H1 (cell line): ENCODE data around the gene SH3BP5. TPM values are rescaled to one million over a fixed set of nuclear protein-coding genes. Genes with fewer than 3 reads are reported as not detected.

Experiments used
- CTCF ChIA-PET: fragments of 300-600 bp; sonication (Branson Sonifier 250); formaldehyde crosslinking; loops from one replicate; lab custom pipeline; 2021; ENCODE audit not compliant: partially characterized antibody; lab: Charles Lee
- POLR2A ChIA-PET: fragments of 300-600 bp; sonication (Branson Sonifier 250); formaldehyde crosslinking; loops from one replicate; lab custom pipeline; 2021; ENCODE audit warnings: inconsistent platforms; ENCODE audit not compliant: partially characterized antibody; lab: Charles Lee
- DNase-seq, 2 experiments: peaks; one replicate each; pipeline versions ENCODE4 v3.0.0 to v3.0.0-alpha.2; 2010 to 2022; ENCODE audit warnings: low spot score in 2 of 2, low read depth in 1 of 2, mixed read lengths in 1 of 2
- FAIRE-seq: peaks from 2 replicates; lab custom pipeline; 2011; peaks lifted over from hg19 to GRCh38; lab: Jason Lieb, UNC
- H2AFZ ChIP-seq: 2 replicates; pipeline ENCODE4 v1.8.1; 2012; ENCODE audit warnings: low read length, inconsistent platforms
- H2AK5ac ChIP-seq: 2 replicates; pipeline ENCODE4 v1.6.1; 2013; ENCODE audit warnings: low read depth, low read length
- H2BK120ac ChIP-seq: replicated peaks from 2 replicates; pipeline ENCODE3; 2013; ENCODE audit warnings: low read depth, low read length, inconsistent platforms
- H2BK12ac ChIP-seq: 2 replicates; pipeline ENCODE4 v1.6.1; 2013; ENCODE audit warnings: low read depth, low read length
- H2BK15ac ChIP-seq: 2 replicates; pipeline ENCODE4 v1.6.1; 2013; ENCODE audit warnings: low read length
- H2BK20ac ChIP-seq: 2 replicates; pipeline ENCODE4 v1.6.1; 2013; ENCODE audit warnings: low read length
- H2BK5ac ChIP-seq: 2 replicates; pipeline ENCODE4 v1.6.1; 2013; ENCODE audit warnings: low read depth, low read length
- H3K14ac ChIP-seq: 2 replicates; pipeline ENCODE4 v1.6.1; 2013; ENCODE audit warnings: inconsistent platforms; ENCODE audit not compliant: insufficient read length
- H3K18ac ChIP-seq: 2 replicates; pipeline ENCODE4 v1.6.1; 2013; ENCODE audit warnings: low read length; ENCODE audit errors: extremely low read depth
- H3K23ac ChIP-seq: 2 replicates; pipeline ENCODE4 v1.6.1; 2013; ENCODE audit warnings: inconsistent platforms; ENCODE audit not compliant: insufficient read length
- H3K23me2 ChIP-seq: 2 replicates; pipeline ENCODE4 v1.6.1; 2013; ENCODE audit warnings: low read depth, low read length
- H3K27ac ChIP-seq: 2 replicates; pipeline ENCODE4 v1.6.1; 2011; ENCODE audit warnings: low read depth, low read length, inconsistent platforms
- H3K27me3 ChIP-seq, 4 experiments: replicated peaks in 1 of 4; 1 replicate in 1 of 4; 2 replicates in 3 of 4; pipeline versions ENCODE4 v1.6.1 to v1.8.1; 2011 to 2013; ENCODE audit warnings: low read length in 3 of 4, mild to moderate bottlenecking in 3 of 4, inconsistent platforms in 2 of 4, mixed read lengths in 2 of 4, moderate library complexity in 1 of 4; ENCODE audit not compliant: control insufficient read depth in 3 of 4, insufficient read depth in 3 of 4; ENCODE audit errors: extremely low read depth in 1 of 4
- H3K36me3 ChIP-seq, 4 experiments: 2 replicates each; pipeline versions ENCODE4 v1.6.1 to v1.8.1; 2011 to 2013; ENCODE audit warnings: mild to moderate bottlenecking in 4 of 4, low read length in 3 of 4, moderate library complexity in 2 of 4, control low read depth in 1 of 4, inconsistent platforms in 1 of 4; ENCODE audit not compliant: insufficient read depth in 4 of 4, control insufficient read depth in 2 of 4
- H3K4ac ChIP-seq: replicated peaks from 2 replicates; pipeline ENCODE3; 2013; ENCODE audit warnings: low read length, low read depth, mixed read lengths, inconsistent platforms; ENCODE audit not compliant: insufficient read length
- H3K4me1 ChIP-seq, 4 experiments: replicated peaks in 1 of 4; 1 replicate in 1 of 4; 2 replicates in 3 of 4; pipeline versions ENCODE4 v1.6.1 to v1.8.1; 2011 to 2013; ENCODE audit warnings: low read length in 3 of 4, inconsistent platforms in 2 of 4, mixed read lengths in 1 of 4; ENCODE audit not compliant: insufficient read depth in 4 of 4, control insufficient read depth in 3 of 4
- H3K4me2 ChIP-seq, 2 experiments: 2 replicates each; pipeline versions ENCODE4 v1.6.1 to v1.8.1; 2011 to 2013; ENCODE audit warnings: low read depth in 2 of 2, low read length in 2 of 2, control low read depth in 1 of 2, inconsistent platforms in 1 of 2, mild to moderate bottlenecking in 1 of 2; ENCODE audit not compliant: insufficient read depth in 1 of 2
- H3K4me3 ChIP-seq, 4 experiments: fragments of 200-600, 300-600 bp in 1 of 4; sonication (generic), shearing (Covaris generic), sonication (Bioruptor Twin) in 1 of 4; 2 replicates each; pipeline versions ENCODE4 v1.5.1 to v1.8.1; 2011 to 2016; ENCODE audit warnings: low read length in 4 of 4, low read depth in 3 of 4, control low read depth in 2 of 4, inconsistent platforms in 2 of 4, mild to moderate bottlenecking in 2 of 4, mixed read lengths in 1 of 4, moderate library complexity in 1 of 4; ENCODE audit not compliant: insufficient read depth in 2 of 4; ENCODE audit errors: extremely low read depth in 1 of 4
- H3K56ac ChIP-seq: replicated peaks from 2 replicates; pipeline ENCODE3; 2013; ENCODE audit warnings: low read depth, mild to moderate bottlenecking, mixed read lengths, low read length, inconsistent platforms; ENCODE audit not compliant: insufficient read length
- H3K79me1 ChIP-seq: 2 replicates; pipeline ENCODE4 v1.6.1; 2013; ENCODE audit warnings: low read depth, low read length, control low read depth
- H3K79me2 ChIP-seq, 2 experiments: 2 replicates each; pipeline versions ENCODE4 v1.6.1 to v1.8.1; 2012 to 2013; ENCODE audit warnings: low read length in 2 of 2, mild to moderate bottlenecking in 2 of 2, inconsistent platforms in 1 of 2; ENCODE audit not compliant: insufficient read depth in 2 of 2, control insufficient read depth in 1 of 2
- H3K9ac ChIP-seq, 4 experiments: replicated peaks in 1 of 4; 1 replicate in 1 of 4; 2 replicates in 3 of 4; pipeline versions ENCODE4 v1.6.1 to v1.8.1; 2011 to 2013; ENCODE audit warnings: low read depth in 3 of 4, low read length in 3 of 4, control low read depth in 2 of 4, mild to moderate bottlenecking in 2 of 4, moderate library complexity in 2 of 4, inconsistent platforms in 1 of 4; ENCODE audit errors: extremely low read depth in 1 of 4
- H3K9me3 ChIP-seq, 2 experiments: 2 replicates each; pipeline versions ENCODE4 v1.6.1 to v1.8.1; 2012 to 2013; ENCODE audit warnings: mild to moderate bottlenecking in 2 of 2, moderate library complexity in 2 of 2, control low read depth in 1 of 2, inconsistent platforms in 1 of 2, low read depth in 1 of 2, low read length in 1 of 2, mixed read lengths in 1 of 2; ENCODE audit not compliant: insufficient read depth in 2 of 2
- H4K20me1 ChIP-seq, 2 experiments: replicated peaks in 1 of 2; 2 replicates each; pipeline versions ENCODE3 to v1.8.1; 2011 to 2013; ENCODE audit warnings: inconsistent platforms in 2 of 2, low read length in 2 of 2, mild to moderate bottlenecking in 1 of 2; ENCODE audit not compliant: insufficient read depth in 2 of 2, control insufficient read depth in 1 of 2
- H4K5ac ChIP-seq: 2 replicates; pipeline ENCODE4 v1.6.1; 2013; ENCODE audit warnings: low read length, low read depth, mixed read lengths, inconsistent platforms; ENCODE audit not compliant: insufficient read length
- H4K8ac ChIP-seq: 2 replicates; pipeline ENCODE4 v1.8.0; 2013; ENCODE audit warnings: mild to moderate bottlenecking, moderate library complexity, low read length, inconsistent platforms; ENCODE audit not compliant: insufficient read depth; ENCODE audit errors: extremely low read depth
- H4K91ac ChIP-seq: replicated peaks from 2 replicates; pipeline ENCODE3; 2013; ENCODE audit warnings: low read length, mixed read lengths, inconsistent platforms; ENCODE audit not compliant: insufficient read length
- JUND ChIP-seq: IDR thresholded peaks from 2 replicates; pipeline ENCODE4 v1.6.1; 2011; ENCODE audit warnings: mild to moderate bottlenecking, improper control_type of control experiment, low read length
- NRF1 ChIP-seq: IDR thresholded peaks from 2 replicates; pipeline ENCODE4 v1.6.1; 2011; ENCODE audit warnings: mild to moderate bottlenecking, low read depth, low read length, improper control_type of control experiment
- PHF8 ChIP-seq: fragments of 200-600 bp; sonication (generic); conservative IDR thresholded peaks from 2 replicates; pipeline ENCODE4 v1.7.1; 2012; ENCODE audit warnings: low read depth, mild to moderate bottlenecking, inconsistent platforms, low read length, moderate library complexity
- WGBS, 2 experiments: shearing (Covaris generic) in 1 of 2; methylation state at CpG; one replicate each; pipeline versions ENCODE4 v1.1.6 to v1.1.7; 2013 to 2015; ENCODE audit warnings: low lambda C conversion rate in 2 of 2, mixed read lengths in 2 of 2, inconsistent platforms in 1 of 2, low coverage in 1 of 2, missing lambda C conversion rate in 1 of 2; ENCODE audit not compliant: insufficient replicate concordance in 2 of 2, insufficient coverage in 1 of 2, insufficient read length in 1 of 2; ENCODE audit errors: extremely low coverage in 1 of 2, missing lambda C conversion rate in 1 of 2; 5-methylcytosine and 5-hydroxymethylcytosine counted together
- polyA plus RNA-seq, 7 experiments: library from polyadenylated mRNA; depleted of rRNA in 3 of 7; stranded (reverse) in 5 of 7; unstranded in 2 of 7; fragments of >200 nt in 5 of 7; fragments of 200-250 nt in 2 of 7; gene quantifications; 1 replicate in 5 of 7; 2 replicates in 1 of 7; 4 replicates in 1 of 7; pipeline versions ENCODE4 v1.2.1 to v1.2.3, GENCODE V29; 2011 to 2013; ENCODE audit warnings: missing spikeins in 2 of 7, mixed read lengths in 2 of 7
- total RNA-seq: library from RNA; stranded (reverse); fragmentation: NEBNext Ultra II Directional; extraction: Animal tissue kit (Norgen Biotek cat#: 25700); gene quantifications from 2 replicates; pipeline ENCODE4 v1.2.1, GENCODE V29; 2021

Gene SH3BP5
- total and polyA plus RNA-seq, 2 of the 8 experiments (the other 6 are each of a cell fraction or from before 2014, with no cell fraction given): 7.1 to 9.7 TPM

DNA sequence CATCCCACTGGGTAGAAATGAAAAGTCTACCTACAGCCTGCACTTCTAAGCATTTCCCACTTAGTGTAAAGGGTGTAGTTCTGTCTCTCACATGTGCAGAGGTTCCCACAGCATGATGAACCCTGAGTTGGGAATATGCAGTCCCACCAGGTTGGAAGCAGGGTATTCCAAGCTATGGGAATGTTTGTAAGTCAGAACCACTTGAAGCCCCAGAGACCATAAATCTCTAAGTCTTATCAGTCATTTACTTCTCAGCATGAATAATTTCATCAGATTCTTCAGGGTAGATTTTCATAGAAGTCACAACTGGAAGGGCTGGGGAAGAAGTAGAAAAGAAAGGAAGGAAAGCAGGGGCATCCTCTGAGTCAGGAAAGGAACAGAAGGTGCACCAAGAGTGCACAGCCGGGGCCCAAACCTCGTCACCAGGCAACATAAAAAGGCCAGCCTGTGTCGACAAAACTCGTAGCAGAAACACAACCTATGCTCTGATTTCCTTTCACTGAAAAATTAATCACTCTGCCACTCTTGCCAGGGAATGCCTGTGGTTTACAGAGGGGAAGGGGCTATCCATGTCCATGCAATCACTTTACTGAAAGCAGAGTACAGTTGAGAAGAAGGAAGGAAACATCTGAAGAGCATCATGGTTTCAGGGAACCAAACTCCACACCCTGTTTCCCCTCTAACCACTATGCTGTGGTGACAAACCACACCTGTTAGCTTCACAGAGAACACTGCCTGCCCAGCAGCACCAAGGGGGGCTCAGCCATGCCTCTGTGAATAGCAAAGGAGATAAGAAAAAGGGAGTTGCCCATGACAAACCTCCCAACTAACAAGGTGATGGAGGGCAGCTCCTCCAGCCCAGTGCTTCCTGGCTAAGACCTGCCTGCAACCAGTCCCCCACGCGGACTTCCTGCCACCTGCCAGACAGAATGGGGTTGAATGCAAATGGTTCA is 40.5 kb downstream of the SH3BP5 start:
- no peak overlapping the region for H3K14ac ChIP-seq
- H4K8ac ChIP-seq: no peak overlapping the region
- H3K23ac ChIP-seq: no peak overlapping the region
- no peak overlapping the region for H2BK120ac ChIP-seq
- H2AFZ ChIP-seq: no peak overlapping the region
- H3K79me2 ChIP-seq: no peaks in the 10 kb centered on the region
- H3K4me3 ChIP-seq: no peak overlapping the region
- H2BK20ac ChIP-seq: no peak overlapping the region
- no peak overlapping the region for H2BK15ac ChIP-seq
- no peaks in the 10 kb centered on the region for H3K36me3 ChIP-seq
- TF ChIP-seq PHF8 (no peak), NRF1 (no peak), JUND (no peak)
- TF ChIP-seq, all 59 proteins: peak for 0
- ChIA-PET POLR2A (no interaction called here), CTCF (interaction anchor here (0.9 to 2.4 kb wide), 5 partner anchors 13 to 41 kb away, joined by 3 to 10 read pairs (median 4); partner anchors contain the start of gene SH3BP5)
- H3K27ac ChIP-seq: no peak overlapping the region
- DNase-seq (no peak), FAIRE-seq (no peak)
- no peaks in the 10 kb centered on the region for H3K4me1 ChIP-seq
- H3K4ac ChIP-seq: no peak overlapping the region
- no peaks in the 10 kb centered on the region; the same call in 1 of the 2 replicates for H3K23me2 ChIP-seq
- no peak overlapping the region for H3K56ac ChIP-seq
- no peak overlapping the region for H2BK12ac ChIP-seq
- no peak overlapping the region for H3K4me2 ChIP-seq
- H4K20me1 ChIP-seq: peaks cover 0 to 3% of the 10 kb centered on the region in 2 experiments
- no peak overlapping the region for H2AK5ac ChIP-seq
- H3K79me1 ChIP-seq: 0 out of 2 replicates have a peak, but pooled peaks cover 2% of the 10 kb centered on the region
- WGBS, 2 experiments: 94% methylated on average over 6 of the region's 6 CpGs; no CpG with 5 or more reads in 1 of the 2 experiments
- H3K9ac ChIP-seq: no peak overlapping the region
- no peak overlapping the region for H3K18ac ChIP-seq
- H4K91ac ChIP-seq: no peak overlapping the region
- no peak overlapping the region for H2BK5ac ChIP-seq
- H3K9me3 ChIP-seq: no peaks in the 10 kb centered on the region
- no peaks in the 10 kb centered on the region for H3K27me3 ChIP-seq
- no peak overlapping the region for H4K5ac ChIP-seq
